CMK (cell line): ENCODE measurements around the gene PLSCR2.
"Not testable (repeated sequence)": the region's sequence is repeated elsewhere in the genome, so short reads cannot be mapped to it uniquely, and the experiment has no call there.

Experiments
- DNase-seq: peaks from one replicate; pipeline ENCODE4 v3.0.0-alpha.2; 2010; ENCODE audit warnings: low read depth

PLSCR2 gene

DNA sequence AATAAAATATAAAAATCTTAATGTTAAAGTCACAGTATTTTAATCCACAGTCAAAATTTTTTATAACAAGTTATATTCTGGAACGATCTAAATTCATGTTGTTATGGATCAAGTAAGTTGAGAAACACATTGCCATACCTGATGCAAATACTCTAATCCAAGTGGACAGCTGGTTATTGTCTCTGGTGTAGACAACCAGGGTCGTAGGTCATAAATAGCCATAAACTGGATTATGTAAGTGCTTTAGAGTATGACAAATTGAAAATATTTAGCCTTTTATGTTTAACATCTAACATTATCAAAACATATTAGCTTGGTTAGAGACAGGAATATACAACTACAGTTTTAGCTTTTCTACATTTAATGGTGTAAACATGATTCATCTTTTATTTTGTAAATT is 53.0 kb downstream of the PLSCR2 start:
- no peak for DNase-seq

DNA sequence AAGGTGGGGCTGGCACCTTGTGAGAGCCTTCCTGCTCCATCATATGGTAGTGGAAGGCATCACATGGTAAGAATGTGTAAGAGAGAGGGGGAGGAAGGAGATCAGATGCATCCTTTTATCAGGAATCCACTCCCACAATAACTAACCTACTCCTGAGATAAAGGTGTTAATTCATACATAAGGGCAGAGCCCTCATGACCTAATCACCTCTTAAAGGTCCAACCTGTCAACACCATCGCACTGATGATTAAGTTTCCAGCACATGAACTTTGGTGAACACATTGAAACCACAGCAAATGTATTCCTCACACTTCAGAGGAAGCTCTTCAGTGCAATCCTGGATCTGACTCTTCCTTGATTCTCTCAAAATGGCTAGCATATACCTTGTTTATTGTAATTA is 55.4 kb downstream of the PLSCR2 start:
- no peak for DNase-seq

DNA sequence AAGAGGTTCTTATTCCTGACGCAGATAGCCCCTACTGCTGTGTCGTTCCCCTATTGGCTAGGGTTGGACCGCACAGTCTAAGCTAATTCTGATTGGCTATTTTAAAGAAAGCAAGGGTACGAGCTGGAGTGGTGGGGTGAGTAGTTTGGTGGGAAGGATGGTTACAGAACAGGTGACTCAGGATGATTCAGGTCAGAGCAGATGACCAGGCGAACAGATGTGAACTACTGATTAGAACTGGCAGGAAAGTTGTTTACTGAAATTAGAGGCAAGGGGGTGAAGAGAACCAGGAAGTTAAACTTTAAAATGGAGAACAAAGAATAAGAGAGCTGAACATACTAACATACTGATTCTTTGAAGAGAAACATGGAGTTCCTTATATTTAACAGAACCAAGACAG is 56.6 kb downstream of the PLSCR2 start:
- not testable (repeated sequence) for DNase-seq

DNA sequence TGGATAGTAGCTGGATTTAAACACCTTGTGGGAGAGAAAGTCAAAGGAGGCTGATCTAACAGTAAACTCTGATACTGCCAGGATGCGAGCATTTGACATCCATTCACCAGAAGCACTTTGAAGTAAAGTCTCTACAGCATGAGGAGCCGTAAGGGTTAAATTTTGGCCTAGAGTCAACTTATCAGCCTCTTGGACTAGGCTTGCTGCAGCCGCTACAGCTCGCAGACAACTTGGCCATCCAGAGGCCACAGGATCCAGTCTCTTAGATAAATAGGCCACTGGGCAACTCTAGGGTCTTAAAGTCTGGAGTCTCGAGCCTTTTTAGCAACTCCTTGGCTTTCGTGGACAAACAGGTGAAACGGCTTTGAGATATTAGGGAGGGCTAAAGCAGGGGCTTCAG is 61.4 kb downstream of the PLSCR2 start:
- DNase-seq: no peak

DNA sequence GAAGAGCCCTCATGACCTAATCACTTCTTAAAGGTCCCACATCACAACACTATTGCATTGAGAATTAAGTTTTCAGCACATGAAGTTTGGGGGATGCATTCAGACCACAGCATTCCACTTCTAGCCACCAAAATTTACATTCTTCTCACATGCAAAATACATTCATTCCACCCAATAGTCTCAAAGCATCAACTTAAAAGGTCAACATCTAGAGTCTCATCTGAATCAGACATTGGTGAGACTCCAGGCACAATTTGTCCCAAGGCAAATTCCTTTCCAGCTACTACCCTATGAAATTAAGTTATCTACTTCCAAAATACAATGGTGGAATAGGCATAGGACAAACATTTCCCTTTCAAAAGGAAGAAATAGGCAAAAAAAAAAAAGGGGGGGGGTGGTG is 64.9 kb downstream of the PLSCR2 start:
- no peak for DNase-seq

DNA sequence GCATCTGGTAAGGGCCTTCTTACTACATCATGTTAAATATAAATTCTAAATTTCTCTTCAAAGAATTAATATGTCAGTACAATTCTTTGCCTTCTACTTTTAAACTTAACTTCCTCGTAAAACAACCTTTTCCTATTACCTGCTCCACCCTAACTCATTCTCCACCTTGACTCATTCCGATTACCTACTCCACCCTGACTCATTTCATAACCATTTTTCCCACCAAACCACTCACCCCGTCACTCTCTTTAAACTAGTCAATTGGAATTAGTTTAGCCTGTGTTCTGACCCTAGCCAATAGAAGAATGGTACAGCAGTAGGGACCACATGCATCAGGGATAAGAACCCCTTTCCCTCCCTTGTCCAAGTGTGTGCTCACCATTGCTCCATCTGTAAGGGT is 65.6 kb downstream of the PLSCR2 start:
- DNase-seq: no peak

DNA sequence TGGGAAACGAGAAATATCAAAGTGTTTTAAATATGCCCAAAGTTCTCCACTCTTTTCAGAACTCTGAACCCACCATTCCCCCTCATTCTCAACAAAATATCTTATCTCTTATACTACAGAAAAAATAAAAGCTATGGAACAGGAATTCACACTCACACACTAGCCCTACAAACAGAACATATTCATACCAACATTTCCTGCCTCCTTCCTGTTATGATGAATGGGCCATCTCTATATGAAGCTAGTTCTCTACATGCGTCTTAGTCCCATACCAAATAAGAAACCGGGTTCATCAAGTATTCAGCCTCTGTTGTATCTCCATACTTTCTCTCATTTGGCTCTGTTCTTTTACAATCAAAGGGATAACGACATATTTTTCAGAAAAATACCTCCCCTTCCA is 72.6 kb downstream of the PLSCR2 start:
- no peak for DNase-seq

DNA sequence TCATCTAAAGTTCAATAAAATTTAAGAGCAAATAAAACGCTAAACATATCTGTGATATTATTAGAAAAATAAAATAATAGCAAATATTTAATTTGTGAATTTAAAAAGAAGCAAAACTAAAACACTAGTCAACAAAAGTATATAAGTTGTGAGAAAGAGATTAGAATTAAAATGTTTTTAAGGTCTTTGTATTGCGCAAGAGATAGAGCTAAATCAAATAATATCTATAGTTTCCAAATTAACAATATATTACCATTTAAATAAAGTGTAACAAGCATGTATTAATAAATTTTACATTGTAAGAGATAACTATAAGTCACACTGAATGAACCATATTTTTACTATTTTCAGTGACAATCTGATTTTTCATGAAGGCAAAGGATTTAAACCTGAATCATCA is 74.2 kb downstream of the PLSCR2 start:
- DNase-seq: no peak

DNA sequence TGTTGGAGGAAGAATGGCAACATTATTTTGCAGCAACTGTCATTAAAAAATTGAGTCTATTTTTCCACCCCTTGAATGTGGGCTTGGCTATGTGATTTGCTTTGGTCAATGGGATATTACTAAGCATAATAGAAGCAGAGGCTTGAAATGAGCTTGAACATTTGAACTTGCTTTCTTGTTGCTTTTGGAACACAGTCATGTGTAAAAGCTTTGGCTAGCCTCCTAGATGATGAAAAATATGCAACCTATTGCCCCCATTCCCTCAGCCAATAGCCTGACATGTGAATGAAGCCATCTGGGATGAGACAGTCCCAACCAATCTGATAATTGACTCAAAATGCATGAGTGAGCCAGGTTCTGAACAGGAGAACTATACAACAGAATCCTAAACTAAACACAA is 78.4 kb downstream of the PLSCR2 start:
- no peak for DNase-seq

DNA sequence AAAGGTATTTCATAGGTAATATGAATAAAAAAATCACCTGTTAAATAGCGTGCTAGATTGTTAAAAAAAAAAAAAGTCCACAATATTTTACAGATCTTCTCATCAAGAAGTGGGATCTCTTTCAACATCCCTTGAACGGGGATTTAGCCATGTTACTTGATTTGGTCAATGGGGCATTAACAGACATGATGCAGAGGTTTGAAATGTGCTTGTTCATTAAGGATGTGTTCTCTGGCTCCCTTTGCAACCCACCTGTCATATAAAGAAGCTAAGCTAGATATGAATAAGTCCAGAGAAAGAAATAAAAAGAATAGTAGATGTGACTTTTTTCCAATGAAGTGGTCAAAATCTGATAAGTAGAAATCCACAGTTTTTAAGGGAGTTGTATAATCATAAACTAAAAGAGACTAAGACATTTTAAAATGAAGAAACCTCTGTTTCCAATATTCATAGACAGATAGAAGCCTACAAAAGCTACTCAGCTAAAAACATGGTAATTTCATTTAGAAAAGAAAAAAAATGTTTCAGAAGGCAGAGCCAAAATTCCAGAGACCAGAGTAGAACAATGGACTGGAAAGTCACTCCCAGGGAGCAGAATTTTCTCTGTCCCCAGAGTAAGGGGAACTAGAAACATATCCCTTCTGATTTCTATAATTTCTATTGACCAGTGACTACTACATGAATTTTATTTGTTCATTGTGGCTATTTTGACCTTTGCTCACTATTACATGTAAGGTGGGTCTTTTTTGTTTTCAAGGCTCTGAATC is 79.2 kb downstream of the PLSCR2 start:
- DNase-seq: no peak

DNA sequence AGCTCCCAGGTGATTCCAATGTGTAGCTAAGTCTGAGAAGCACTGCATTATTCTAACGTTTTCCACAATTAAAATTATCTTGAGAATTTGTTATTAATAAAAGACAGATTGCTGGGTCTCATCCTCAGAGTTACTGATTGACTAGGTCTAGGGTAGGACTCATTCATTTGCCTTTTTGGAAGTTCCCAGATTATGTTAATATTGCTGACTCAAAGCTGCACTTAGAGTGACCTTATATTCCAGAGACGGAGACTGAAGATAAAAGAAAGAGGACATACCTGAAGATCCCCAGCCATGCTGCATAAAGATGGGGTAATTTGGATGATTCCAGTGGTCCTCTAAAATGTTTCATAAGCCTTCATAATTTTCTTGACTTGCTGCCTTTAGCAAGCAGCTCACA is 81.8 kb downstream of the PLSCR2 start:
- no peak for DNase-seq

DNA sequence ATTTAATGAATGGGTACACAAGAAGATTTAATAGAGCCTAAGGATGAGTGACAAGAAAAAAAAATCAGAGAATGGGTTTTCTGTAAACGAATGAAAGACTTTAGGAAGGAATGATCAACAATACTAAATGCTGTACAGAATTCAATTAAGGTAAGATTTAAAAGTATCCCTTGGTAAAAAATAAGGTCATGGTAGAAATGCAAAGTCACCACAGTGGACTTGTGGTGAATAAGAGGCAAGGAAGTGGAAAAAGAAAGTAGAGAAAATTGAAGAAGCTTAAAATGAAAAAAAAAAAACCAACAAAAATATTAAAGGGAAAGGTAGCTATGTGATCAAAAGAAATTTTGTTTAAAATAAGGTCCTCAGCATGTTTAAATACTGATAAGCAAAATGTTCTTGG is 82.4 kb downstream of the PLSCR2 start:
- DNase-seq: no peak

DNA sequence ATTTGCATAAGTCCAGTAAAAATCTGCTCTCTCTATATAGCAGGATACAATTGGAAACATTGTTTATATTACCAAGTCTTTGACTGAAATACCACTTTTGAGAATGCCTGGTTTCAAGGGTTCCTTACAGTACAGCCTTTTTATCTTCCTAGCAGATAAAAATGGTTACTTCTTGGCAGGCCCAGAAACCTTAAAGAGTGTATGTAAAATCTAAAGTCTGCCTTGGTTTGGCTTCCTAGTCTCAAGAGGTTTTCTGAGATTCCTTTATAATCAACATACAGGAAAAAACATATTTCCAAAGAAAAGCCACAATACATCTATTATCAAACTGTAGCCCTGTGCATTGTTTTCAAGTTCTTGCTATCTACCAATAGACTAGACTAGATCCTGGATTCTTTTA is 84.6 kb downstream of the PLSCR2 start:
- no peak for DNase-seq
